HCT116 (cell line): ENCODE results near the gene REEP3. TPM values are rescaled to one million over a fixed set of nuclear protein-coding genes. Genes with fewer than 3 reads are reported as not detected.

Source experiments
- ATAC-seq: fragments of 200-7000 bp; cut with Tn5 transposase; 2 replicates; pipeline ENCODE4 v1.9.1; 2020; ENCODE audit warnings: mild to moderate bottlenecking, moderate library complexity
- BruUV-seq: library from RNA; stranded (reverse); fragments of 400-500 nt; replicated peaks from 2 replicates; lab custom pipeline; 2021; lab: Mats Ljungman, UMichigan
- CTCF ChIA-PET: fragments of 300-600 bp; sonication (Branson Sonifier 250); formaldehyde crosslinking; loops from one replicate; lab custom pipeline; 2021; ENCODE audit warnings: antibody characterized with exemption; lab: Charles Lee
- POLR2A ChIA-PET: fragments of 300-600, 350-600 bp; sonication (Branson Sonifier 250); formaldehyde crosslinking; loops from one replicate; lab custom pipeline; 2021; ENCODE audit warnings: antibody characterized with exemption; lab: Charles Lee
- RAD21 ChIA-PET, 2 experiments: fragments of 300-600 bp; sonication (Branson Sonifier 250); formaldehyde crosslinking; loops; one replicate each; lab custom pipeline; 2023; ENCODE audit warnings: low total read pairs in 2 of 2; ENCODE audit not compliant: uncharacterized antibody in 2 of 2, unreplicated experiment in 2 of 2, low non-redundant PET in 1 of 2; lab: Charles Lee
- DNase-seq: peaks from one replicate; pipeline ENCODE4 v3.0.0-alpha.2; 2010; ENCODE audit warnings: low read depth, low spot score
- H2AFZ ChIP-seq: fragments of 200-600 bp; shearing (Covaris generic), sonication (generic); 2 replicates; pipeline ENCODE4 v1.6.1; 2017; ENCODE audit warnings: low read depth, mixed run types, mixed read lengths, antibody characterized with exemption, low read length; ENCODE audit not compliant: poor library complexity, severe bottlenecking
- H3K27ac ChIP-seq: 2 replicates; pipeline ENCODE4 v1.5.1; 2012; ENCODE audit warnings: low read depth, low read length
- H3K27me3 ChIP-seq: fragments of 200-600 bp; sonication (generic); 2 replicates; pipeline ENCODE4 v1.6.1; 2016; ENCODE audit warnings: mixed run types, low read length, mixed read lengths; ENCODE audit not compliant: insufficient read depth
- H3K36me3 ChIP-seq, 2 experiments: fragments of 200-500 bp in 1 of 2; fragments of 200-600 bp in 1 of 2; sonication (Bioruptor generic) in 1 of 2; sonication (generic) in 1 of 2; 2 replicates each; pipeline versions ENCODE4 v1.5.1 to v1.6.1; 2014 to 2016; ENCODE audit warnings: low read length in 2 of 2, inconsistent platforms in 1 of 2, mixed read lengths in 1 of 2, mixed run types in 1 of 2; ENCODE audit not compliant: insufficient read depth in 2 of 2, control insufficient read depth in 1 of 2
- H3K4me1 ChIP-seq, 2 experiments: fragments of 200-600 bp in 1 of 2; sonication (generic) in 1 of 2; 2 replicates each; pipeline versions ENCODE4 v1.5.1 to v1.6.1; 2012 to 2017; ENCODE audit warnings: low read length in 2 of 2, inconsistent platforms in 1 of 2, mild to moderate bottlenecking in 1 of 2, mixed read lengths in 1 of 2, mixed run types in 1 of 2, moderate library complexity in 1 of 2; ENCODE audit not compliant: insufficient read depth in 2 of 2, control insufficient read depth in 1 of 2
- H3K4me2 ChIP-seq: fragments of 200-600 bp; sonication (generic); 2 replicates; pipeline ENCODE4 v1.6.1; 2017; ENCODE audit warnings: mixed run types, low read length, mixed read lengths
- H3K4me3 ChIP-seq, 2 experiments: fragments of 200-600 bp in 1 of 2; sonication (generic) in 1 of 2; replicated peaks in 1 of 2; 2 replicates each; pipeline ENCODE4 v1.5.1; 2011 to 2016; ENCODE audit warnings: low read length in 2 of 2, control low read depth in 1 of 2, low read depth in 1 of 2, mild to moderate bottlenecking in 1 of 2, mixed read lengths in 1 of 2, mixed run types in 1 of 2
- H3K79me2 ChIP-seq: fragments of 200-600 bp; sonication (generic); 2 replicates; pipeline ENCODE4 v1.6.1; 2017; ENCODE audit warnings: mild to moderate bottlenecking, mixed run types, low read length, moderate library complexity, mixed read lengths; ENCODE audit not compliant: insufficient read depth
- H3K9ac ChIP-seq: fragments of 200-600 bp; sonication (generic); 2 replicates; pipeline ENCODE4 v1.6.1; 2016; ENCODE audit warnings: low read length, mixed read lengths
- H3K9me2 ChIP-seq: fragments of 200-600 bp; sonication (generic), shearing (Covaris generic); 2 replicates; pipeline ENCODE4 v1.6.1; 2017; ENCODE audit warnings: mixed run types, mild to moderate bottlenecking, moderate library complexity; ENCODE audit not compliant: insufficient read depth
- H3K9me3 ChIP-seq, 2 experiments: fragments of 200-500 bp in 1 of 2; fragments of 200-600 bp in 1 of 2; sonication (Bioruptor generic) in 1 of 2; sonication (generic) in 1 of 2; 2 replicates each; pipeline ENCODE4 v1.6.1; 2014 to 2017; ENCODE audit warnings: low read length in 2 of 2, mixed read lengths in 2 of 2, inconsistent platforms in 1 of 2, low read depth in 1 of 2, mild to moderate bottlenecking in 1 of 2, mixed run types in 1 of 2, moderate library complexity in 1 of 2; ENCODE audit not compliant: control insufficient read depth in 1 of 2, insufficient read depth in 1 of 2
- H4K20me1 ChIP-seq: fragments of 200-600 bp; sonication (generic), shearing (Covaris generic); 2 replicates; pipeline ENCODE4 v1.6.1; 2017; ENCODE audit warnings: mixed run types, mild to moderate bottlenecking, moderate library complexity; ENCODE audit not compliant: insufficient read depth
- ELF1 ChIP-seq: IDR thresholded peaks from 2 replicates; pipeline ENCODE4 v1.6.1; 2012; ENCODE audit warnings: low read depth, borderline replicate concordance
- FOSL1 ChIP-seq: IDR thresholded peaks from 2 replicates; pipeline ENCODE4 v1.6.1; 2012; ENCODE audit warnings: low read depth
- POLR2A ChIP-seq: IDR thresholded peaks from 2 replicates; pipeline ENCODE4 v1.7.0; 2011; ENCODE audit warnings: borderline replicate concordance; ENCODE audit not compliant: insufficient read depth, insufficient read length; ENCODE audit errors: extremely low read depth
- SRF ChIP-seq: IDR thresholded peaks from 2 replicates; pipeline ENCODE4 v1.6.1; 2012; ENCODE audit warnings: low read depth
- ZFX ChIP-seq: fragments of 450-650 bp; IDR thresholded peaks from 2 replicates; pipeline ENCODE4 v1.6.1; 2017
- intact Hi-C: fragments of 100-400 bp; cut with micrococcal nuclease; formaldehyde crosslinking; loops from 2 replicates; pipeline ENCODE4 v1.10.0; 2022
- total RNA-seq: library from RNA; stranded (reverse); gene quantifications from one replicate; pipeline ENCODE4 v1.2.1, GENCODE V29; 2021; ENCODE audit not compliant: unreplicated experiment
- TF ChIP-seq, protein P1 (sequence below): IDR thresholded peaks from 2 replicates; pipeline ENCODE4 v1.6.1; 2012

Gene REEP3
- total RNA-seq, 1 experiment from 2014 or later: 41.3 TPM

DNA sequence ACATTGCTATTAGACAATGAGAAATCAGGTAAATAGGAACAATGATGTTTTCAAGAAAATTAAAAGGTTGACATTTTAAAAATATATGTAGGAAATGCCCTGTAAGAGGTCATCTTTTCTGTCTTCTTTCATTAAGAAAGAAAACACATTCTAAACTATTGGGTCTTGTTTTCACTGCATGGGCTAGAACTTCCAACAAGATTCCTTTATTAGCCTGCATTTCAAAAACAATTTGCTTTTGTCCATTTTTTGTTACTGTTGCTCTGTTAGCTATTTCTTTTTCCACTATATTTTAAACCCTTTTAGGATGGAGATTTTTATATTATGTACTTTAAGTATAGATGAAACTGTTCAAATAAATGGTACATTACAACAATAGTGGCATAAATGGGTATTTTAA, 9.2 kb downstream of the REEP3 start:
- ATAC-seq (no peak), DNase-seq (no peak)
- ChIA-PET CTCF (no interaction called here), RAD21 (no interaction called here), POLR2A (no interaction called here)
- BruUV-seq: no TSS peak
- Histone ChIP-seq H3K79me2 (peaks cover 98% of the 10 kb centered on the region), H3K4me1 (no peaks in the 10 kb centered on the region), H2AFZ (no peak overlapping the region), H3K4me2 (no peak overlapping the region), H3K27ac (no peak overlapping the region), H3K9me2 (no peaks in the 10 kb centered on the region), H3K9me3 (no peaks in the 10 kb centered on the region), H3K9ac (no peak overlapping the region), H3K36me3 (no peaks in the 10 kb centered on the region), H3K27me3 (no peaks in the 10 kb centered on the region), H3K4me3 (no peak overlapping the region), H4K20me1 (peaks cover 13% of the 10 kb centered on the region; the same call in 1 of the 2 replicates)
- intact Hi-C loops: no loop called here
- no peak for TF ChIP-seq FOSL1

DNA sequence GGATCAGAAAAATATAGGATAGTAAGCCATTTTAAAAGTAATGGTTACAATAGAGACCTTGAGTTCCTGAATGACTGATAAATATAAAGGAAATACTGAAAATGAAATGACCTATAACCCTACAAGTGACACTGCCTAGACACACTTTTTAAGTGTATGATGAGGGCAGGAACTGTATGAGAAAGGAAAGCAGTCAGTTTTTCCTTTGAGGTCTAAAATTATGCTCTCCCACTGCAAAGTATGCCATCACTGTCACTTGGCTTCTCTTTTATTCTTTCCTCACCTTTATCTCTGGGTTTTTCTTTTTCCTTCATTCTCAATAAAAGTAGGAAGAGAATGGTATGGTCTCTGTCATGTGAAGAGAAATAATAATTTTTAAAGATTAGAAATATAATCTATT, 13.5 kb downstream of the REEP3 start:
- H3K79me2 ChIP-seq: peaks cover 87% of the 10 kb centered on the region
- TF ChIP-seq POLR2A: no peak
- TF ChIP-seq ZFX: no peak
- TF ChIP-seq ELF1: no peak
- no peak for TF ChIP-seq SRF
- TF ChIP-seq, protein P1, sequence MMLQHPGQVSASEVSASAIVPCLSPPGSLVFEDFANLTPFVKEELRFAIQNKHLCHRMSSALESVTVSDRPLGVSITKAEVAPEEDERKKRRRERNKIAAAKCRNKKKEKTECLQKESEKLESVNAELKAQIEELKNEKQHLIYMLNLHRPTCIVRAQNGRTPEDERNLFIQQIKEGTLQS: no peak
- H2AFZ ChIP-seq: no peak overlapping the region
- H3K4me3 ChIP-seq: no peak overlapping the region
- H4K20me1 ChIP-seq: peaks cover 16% of the 10 kb centered on the region; the same call in 1 of the 2 replicates
- H3K36me3 ChIP-seq: no peaks in the 10 kb centered on the region
- BruUV-seq: no TSS peak
- no peak overlapping the region for H3K9ac ChIP-seq
- DNase-seq (no peak), ATAC-seq (no peak)
- H3K27me3 ChIP-seq: no peaks in the 10 kb centered on the region
- H3K27ac ChIP-seq: no peak overlapping the region
- no peak overlapping the region for H3K4me2 ChIP-seq
- POLR2A ChIA-PET: no interaction called here
- RAD21 ChIA-PET: no interaction called here
- intact Hi-C loops: no loop called here
- H3K4me1 ChIP-seq: no peaks in the 10 kb centered on the region
- H3K9me3 ChIP-seq: no peaks in the 10 kb centered on the region
- CTCF ChIA-PET: no interaction called here
- H3K9me2 ChIP-seq: no peaks in the 10 kb centered on the region
